Measurements from ENCODE around the gene PROB1. TPM values are rescaled to one million over a fixed set of nuclear protein-coding genes. Genes with fewer than 3 reads are reported as not detected.
A peak's percentile ranks its signal among the peaks of the same experiment; 100 is the strongest.

PROB1 gene
- total and polyA plus RNA-seq, 9 of the 15 experiments (the other 6 are each of a cell fraction or from before 2014, with no cell fraction given): 0.01 to 1.8 (median 0.47) TPM

DNA sequence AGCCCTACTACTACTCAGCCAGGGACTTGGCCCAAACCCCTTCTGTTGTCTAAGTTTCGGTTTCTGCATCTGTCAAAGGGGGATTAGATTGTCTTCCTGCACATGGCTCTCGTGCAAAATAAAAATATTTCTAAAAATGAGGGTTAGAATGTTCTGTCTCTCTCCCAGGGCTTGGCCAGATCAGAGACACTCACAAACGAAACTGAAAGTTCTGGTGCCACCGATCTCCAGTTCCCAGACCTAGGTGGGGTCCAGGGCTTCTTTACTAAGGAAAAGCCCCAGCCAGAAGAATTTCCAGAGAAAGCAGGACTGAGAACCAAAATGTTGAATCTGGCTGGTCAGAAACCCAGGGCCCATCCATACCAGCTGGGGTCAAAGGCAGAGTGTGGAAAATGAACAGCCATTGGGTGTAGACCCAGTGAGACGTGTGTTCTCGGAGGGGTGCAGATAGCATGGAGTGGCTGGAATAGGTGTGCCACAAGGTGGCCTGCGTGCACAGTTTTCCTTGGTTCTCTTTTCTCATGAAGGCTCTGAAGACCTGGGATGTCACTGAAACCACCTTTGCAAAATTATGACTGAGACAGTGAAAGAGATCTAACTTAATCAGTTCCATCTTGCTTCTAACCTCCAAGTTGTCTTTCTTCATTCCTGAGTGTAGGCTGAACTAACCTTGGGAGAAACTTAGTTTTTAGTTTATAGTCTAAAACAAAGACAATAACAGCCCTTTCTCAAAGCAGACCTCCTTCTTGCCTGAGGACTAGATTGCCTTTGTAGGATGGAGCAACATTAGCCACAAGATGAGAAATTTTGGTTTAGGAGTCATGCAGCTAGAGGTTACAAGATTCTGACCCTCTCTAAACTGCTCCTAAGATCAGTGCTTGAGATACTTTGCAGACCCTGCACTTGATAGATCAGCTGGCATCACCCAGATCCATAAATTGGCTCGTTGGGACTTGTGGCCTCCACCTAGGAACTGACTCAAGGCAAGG, 9.5 kb downstream of the PROB1 start (continued):
- TF ChIP-seq, protein P1, sequence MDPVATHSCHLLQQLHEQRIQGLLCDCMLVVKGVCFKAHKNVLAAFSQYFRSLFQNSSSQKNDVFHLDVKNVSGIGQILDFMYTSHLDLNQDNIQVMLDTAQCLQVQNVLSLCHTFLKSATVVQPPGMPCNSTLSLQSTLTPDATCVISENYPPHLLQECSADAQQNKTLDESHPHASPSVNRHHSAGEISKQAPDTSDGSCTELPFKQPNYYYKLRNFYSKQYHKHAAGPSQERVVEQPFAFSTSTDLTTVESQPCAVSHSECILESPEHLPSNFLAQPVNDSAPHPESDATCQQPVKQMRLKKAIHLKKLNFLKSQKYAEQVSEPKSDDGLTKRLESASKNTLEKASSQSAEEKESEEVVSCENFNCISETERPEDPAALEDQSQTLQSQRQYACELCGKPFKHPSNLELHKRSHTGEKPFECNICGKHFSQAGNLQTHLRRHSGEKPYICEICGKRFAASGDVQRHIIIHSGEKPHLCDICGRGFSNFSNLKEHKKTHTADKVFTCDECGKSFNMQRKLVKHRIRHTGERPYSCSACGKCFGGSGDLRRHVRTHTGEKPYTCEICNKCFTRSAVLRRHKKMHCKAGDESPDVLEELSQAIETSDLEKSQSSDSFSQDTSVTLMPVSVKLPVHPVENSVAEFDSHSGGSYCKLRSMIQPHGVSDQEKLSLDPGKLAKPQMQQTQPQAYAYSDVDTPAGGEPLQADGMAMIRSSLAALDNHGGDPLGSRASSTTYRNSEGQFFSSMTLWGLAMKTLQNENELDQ (CRISPR knock-in tag; IDR thresholded peaks at IDR 0.05; ENCODE audit: borderline replicate concordance): no peak
- TF ChIP-seq IFI16 (CRISPR knock-in tag; IDR thresholded peaks at IDR 0.05): no peak
- TF ChIP-seq ILK (tag; IDR thresholded peaks at IDR 0.05; ENCODE audit: borderline replicate concordance, low read depth): no peak
- TF ChIP-seq ARID1B (IDR thresholded peaks at IDR 0.05): no peak
- TF ChIP-seq ZNF354B (CRISPR knock-in tag; IDR thresholded peaks at IDR 0.05): no peak
- TF ChIP-seq NCOA6 (IDR thresholded peaks at IDR 0.05): no peak
- TF ChIP-seq TCF3 (CRISPR knock-in tag; IDR thresholded peaks at IDR 0.05): 0 out of 2 replicates have a peak, but pooled peaks have one; percentile 12
- TF ChIP-seq GATAD2A (IDR thresholded peaks at IDR 0.05): no peak
- TF ChIP-seq, protein P2, sequence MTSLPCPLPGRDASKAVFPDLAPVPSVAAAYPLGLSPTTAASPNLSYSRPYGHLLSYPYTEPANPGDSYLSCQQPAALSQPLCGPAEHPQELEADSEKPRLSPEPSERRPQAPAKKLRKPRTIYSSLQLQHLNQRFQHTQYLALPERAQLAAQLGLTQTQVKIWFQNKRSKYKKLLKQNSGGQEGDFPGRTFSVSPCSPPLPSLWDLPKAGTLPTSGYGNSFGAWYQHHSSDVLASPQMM (CRISPR knock-in tag; IDR thresholded peaks at IDR 0.05): no peak
- TF ChIP-seq, protein P3, sequence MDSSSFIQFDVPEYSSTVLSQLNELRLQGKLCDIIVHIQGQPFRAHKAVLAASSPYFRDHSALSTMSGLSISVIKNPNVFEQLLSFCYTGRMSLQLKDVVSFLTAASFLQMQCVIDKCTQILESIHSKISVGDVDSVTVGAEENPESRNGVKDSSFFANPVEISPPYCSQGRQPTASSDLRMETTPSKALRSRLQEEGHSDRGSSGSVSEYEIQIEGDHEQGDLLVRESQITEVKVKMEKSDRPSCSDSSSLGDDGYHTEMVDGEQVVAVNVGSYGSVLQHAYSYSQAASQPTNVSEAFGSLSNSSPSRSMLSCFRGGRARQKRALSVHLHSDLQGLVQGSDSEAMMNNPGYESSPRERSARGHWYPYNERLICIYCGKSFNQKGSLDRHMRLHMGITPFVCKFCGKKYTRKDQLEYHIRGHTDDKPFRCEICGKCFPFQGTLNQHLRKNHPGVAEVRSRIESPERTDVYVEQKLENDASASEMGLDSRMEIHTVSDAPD (CRISPR knock-in tag; IDR thresholded peaks at IDR 0.05): no peak
- TF ChIP-seq, protein P4, sequence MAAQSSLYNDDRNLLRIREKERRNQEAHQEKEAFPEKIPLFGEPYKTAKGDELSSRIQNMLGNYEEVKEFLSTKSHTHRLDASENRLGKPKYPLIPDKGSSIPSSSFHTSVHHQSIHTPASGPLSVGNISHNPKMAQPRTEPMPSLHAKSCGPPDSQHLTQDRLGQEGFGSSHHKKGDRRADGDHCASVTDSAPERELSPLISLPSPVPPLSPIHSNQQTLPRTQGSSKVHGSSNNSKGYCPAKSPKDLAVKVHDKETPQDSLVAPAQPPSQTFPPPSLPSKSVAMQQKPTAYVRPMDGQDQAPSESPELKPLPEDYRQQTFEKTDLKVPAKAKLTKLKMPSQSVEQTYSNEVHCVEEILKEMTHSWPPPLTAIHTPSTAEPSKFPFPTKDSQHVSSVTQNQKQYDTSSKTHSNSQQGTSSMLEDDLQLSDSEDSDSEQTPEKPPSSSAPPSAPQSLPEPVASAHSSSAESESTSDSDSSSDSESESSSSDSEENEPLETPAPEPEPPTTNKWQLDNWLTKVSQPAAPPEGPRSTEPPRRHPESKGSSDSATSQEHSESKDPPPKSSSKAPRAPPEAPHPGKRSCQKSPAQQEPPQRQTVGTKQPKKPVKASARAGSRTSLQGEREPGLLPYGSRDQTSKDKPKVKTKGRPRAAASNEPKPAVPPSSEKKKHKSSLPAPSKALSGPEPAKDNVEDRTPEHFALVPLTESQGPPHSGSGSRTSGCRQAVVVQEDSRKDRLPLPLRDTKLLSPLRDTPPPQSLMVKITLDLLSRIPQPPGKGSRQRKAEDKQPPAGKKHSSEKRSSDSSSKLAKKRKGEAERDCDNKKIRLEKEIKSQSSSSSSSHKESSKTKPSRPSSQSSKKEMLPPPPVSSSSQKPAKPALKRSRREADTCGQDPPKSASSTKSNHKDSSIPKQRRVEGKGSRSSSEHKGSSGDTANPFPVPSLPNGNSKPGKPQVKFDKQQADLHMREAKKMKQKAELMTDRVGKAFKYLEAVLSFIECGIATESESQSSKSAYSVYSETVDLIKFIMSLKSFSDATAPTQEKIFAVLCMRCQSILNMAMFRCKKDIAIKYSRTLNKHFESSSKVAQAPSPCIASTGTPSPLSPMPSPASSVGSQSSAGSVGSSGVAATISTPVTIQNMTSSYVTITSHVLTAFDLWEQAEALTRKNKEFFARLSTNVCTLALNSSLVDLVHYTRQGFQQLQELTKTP (IDR thresholded peaks at IDR 0.05; ENCODE audit: low read depth in 1 of 2, partially characterized antibody in 2 of 2): peak in 1 of 2 experiments; percentile 59
- TF ChIP-seq ZNF436 (CRISPR knock-in tag; IDR thresholded peaks at IDR 0.05): no peak
- TF ChIP-seq, protein P5, sequence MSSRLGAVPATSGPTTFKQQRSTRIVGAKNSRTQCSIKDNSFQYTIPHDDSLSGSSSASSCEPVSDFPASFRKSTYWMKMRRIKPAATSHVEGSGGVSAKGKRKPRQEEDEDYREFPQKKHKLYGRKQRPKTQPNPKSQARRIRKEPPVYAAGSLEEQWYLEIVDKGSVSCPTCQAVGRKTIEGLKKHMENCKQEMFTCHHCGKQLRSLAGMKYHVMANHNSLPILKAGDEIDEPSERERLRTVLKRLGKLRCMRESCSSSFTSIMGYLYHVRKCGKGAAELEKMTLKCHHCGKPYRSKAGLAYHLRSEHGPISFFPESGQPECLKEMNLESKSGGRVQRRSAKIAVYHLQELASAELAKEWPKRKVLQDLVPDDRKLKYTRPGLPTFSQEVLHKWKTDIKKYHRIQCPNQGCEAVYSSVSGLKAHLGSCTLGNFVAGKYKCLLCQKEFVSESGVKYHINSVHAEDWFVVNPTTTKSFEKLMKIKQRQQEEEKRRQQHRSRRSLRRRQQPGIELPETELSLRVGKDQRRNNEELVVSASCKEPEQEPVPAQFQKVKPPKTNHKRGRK (tag; IDR thresholded peaks at IDR 0.05): no peak
- no peak for TF ChIP-seq DACH1 (IDR thresholded peaks at IDR 0.05; ENCODE audit: partially characterized antibody)
